GM21423 (cell line): Measurements from ENCODE around the gene MEMO1.

Experiments
- ATAC-seq: cut with Tn5 transposase; IDR thresholded peaks from one replicate; pipeline ENCODE4 v1.9.1; 2021; ENCODE audit warnings: mild to moderate bottlenecking, moderate library complexity; ENCODE audit not compliant: unreplicated experiment

MEMO1 gene

DNA sequence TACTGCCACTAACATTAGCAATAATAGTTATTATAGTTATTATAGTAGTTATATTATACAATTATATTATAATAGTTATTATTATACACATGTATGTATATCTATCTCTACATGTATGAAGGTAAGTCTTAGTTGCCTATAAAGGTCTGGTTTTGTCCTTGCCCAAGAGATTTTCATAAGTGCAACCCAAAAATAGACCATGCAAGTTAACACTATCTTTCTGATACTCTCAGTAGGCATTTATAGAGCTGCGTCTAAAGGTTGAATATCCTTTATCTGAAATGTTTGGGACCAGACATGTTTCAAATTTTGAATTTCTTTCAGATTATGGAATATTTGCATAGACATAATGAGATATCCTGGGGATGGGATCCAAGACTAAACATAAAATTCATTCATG lies 175.4 kb downstream of the MEMO1 start:
- no peak for ATAC-seq

DNA sequence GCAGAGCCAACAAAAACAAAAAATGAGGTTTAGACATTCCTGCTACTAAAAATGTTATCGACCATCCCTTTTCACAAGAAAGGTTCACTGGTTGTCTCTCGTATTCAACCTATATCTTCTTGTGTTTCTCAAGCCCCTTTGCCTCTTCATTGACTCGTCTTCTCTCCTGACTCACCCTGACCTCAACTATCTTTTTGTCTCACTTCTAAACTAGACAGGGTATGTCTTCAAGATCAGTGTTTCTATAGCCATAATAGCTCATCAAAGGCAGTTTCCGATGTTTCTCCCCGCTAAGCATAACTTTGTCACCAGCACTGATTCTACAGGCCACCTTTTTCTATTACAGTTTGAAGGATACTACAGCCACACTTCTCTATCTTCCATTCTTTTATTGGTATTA lies 178.4 kb downstream of the MEMO1 start:
- no peak for ATAC-seq

DNA sequence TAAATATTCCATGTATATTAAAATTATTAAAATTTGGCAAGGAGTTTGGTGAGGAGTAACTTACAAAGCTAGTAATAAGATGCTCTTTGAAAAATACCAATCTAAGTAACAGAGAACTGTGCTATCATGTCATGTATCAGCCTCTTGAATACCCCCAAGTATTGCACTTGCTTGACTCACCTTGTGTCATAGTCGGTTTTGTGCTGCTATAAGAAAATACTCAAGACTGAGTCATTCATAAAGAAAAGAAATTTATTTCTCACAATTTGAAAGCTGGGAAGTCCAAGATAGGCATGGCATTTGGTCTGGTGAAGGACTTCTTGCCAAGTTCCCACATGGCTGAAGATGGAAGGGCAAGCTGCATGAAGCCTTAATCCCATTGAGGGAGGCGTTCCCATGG lies 179.2 kb downstream of the MEMO1 start:
- ATAC-seq: no peak

DNA sequence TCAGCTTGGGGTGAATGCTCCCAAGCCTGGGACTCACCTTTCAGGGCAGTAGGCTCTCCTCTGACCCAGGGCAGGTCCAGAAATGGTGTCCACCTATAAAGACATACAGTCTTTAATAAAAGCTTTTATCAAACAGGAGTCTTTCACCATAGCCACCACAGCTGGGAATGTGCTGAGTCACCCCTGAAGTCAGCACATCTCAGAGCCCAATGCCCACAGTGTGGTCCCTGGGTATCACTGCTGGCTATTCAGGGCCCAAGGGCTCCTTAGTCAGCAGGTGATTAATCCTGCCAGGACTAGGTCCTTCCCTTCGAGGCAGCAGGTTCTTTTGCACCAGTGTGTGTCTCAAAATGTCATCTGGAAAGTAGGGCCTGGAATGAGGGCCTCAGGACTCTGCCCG lies 181.9 kb downstream of the MEMO1 start:
- no peak for ATAC-seq

DNA sequence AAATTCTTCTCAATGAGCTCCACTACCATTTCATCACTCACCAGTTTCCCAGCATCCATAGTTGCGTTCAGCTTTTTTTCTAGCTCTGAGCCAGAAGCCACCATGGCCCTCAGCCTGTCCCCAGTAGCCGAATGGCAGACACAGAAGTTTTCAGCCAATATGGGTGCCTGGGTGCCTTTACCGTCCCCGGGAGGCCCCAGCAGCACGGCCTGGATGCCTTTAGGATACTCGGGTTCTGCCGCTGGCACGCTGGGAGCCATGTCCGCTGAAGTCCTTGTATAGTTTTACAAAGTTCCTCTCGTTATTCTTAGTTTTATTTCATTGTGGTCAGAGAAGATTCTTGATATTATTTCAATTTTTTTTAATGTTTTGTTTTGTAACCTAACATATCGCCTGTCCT lies 187.2 kb downstream of the MEMO1 start:
- ATAC-seq: no peak

DNA sequence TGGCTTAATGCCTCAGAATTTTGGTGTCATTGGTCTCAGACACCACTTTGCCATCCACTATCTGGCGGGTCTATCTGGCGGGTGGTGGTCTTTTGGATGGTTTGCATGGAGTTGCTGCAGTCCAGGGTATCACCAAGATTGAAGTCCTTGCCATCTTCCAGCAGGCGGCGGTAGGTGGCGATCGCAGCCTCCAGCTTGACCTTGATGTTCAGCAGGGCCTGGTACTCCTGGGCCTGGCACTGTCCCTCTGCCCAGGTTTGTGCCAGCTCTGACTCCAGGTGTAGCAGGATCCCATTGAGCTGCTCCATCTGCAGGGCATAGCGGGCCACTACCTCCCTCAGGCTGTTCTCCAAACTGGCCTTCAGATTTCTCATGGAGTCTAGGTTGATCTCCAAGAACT lies 188.2 kb downstream of the MEMO1 start:
- ATAC-seq: no peak
